ENCODE results near the gene WNT9A. TPM values are rescaled to one million over a fixed set of nuclear protein-coding genes. Genes with fewer than 3 reads are reported as not detected.
A peak's percentile ranks its signal among the peaks of the same experiment; 100 is the strongest.

The WNT9A gene
- total RNA-seq, 2 donors from 2014 or later, result 1.4 to 2.0 TPM

- no peaks in the 10 kb centered on the region for H3K9me3 ChIP-seq
- TF ChIP-seq POLR2A (IDR thresholded peaks at IDR 0.05), result peak; percentile 29
- TF ChIP-seq, protein P1, sequence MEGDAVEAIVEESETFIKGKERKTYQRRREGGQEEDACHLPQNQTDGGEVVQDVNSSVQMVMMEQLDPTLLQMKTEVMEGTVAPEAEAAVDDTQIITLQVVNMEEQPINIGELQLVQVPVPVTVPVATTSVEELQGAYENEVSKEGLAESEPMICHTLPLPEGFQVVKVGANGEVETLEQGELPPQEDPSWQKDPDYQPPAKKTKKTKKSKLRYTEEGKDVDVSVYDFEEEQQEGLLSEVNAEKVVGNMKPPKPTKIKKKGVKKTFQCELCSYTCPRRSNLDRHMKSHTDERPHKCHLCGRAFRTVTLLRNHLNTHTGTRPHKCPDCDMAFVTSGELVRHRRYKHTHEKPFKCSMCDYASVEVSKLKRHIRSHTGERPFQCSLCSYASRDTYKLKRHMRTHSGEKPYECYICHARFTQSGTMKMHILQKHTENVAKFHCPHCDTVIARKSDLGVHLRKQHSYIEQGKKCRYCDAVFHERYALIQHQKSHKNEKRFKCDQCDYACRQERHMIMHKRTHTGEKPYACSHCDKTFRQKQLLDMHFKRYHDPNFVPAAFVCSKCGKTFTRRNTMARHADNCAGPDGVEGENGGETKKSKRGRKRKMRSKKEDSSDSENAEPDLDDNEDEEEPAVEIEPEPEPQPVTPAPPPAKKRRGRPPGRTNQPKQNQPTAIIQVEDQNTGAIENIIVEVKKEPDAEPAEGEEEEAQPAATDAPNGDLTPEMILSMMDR (IDR thresholded peaks at IDR 0.05), result no peak
- no peak for TF ChIP-seq POLR2AphosphoS5 (IDR thresholded peaks at IDR 0.05)
- no peaks in the 10 kb centered on the region for H3K27me3 ChIP-seq (replicated peaks; ENCODE audit: insufficient read depth)
- intact Hi-C loops (cut with DNase I), result loop anchor here (1.0 to 5.0 kb wide), 3 partner anchors 136 to 464 kb away; partner anchors contain the start of gene ARF1
- peak overlapping the region; percentile 62 to 70 for H3K27ac ChIP-seq
- DNase-seq (ENCODE audit: low spot score), result peak; percentile 36
- 11% methylated on average over 19 of the region's 19 CpGs for WGBS
- H3K4me3 ChIP-seq, result no peak overlapping the region
- no peaks in the 10 kb centered on the region for H3K36me3 ChIP-seq
- peaks cover 13% of the 10 kb centered on the region for H3K4me1 ChIP-seq (replicated peaks)
Observed at GRCh38 chr1:227945891-227946623, 1.7 kb downstream of the WNT9A start.

DNA sequence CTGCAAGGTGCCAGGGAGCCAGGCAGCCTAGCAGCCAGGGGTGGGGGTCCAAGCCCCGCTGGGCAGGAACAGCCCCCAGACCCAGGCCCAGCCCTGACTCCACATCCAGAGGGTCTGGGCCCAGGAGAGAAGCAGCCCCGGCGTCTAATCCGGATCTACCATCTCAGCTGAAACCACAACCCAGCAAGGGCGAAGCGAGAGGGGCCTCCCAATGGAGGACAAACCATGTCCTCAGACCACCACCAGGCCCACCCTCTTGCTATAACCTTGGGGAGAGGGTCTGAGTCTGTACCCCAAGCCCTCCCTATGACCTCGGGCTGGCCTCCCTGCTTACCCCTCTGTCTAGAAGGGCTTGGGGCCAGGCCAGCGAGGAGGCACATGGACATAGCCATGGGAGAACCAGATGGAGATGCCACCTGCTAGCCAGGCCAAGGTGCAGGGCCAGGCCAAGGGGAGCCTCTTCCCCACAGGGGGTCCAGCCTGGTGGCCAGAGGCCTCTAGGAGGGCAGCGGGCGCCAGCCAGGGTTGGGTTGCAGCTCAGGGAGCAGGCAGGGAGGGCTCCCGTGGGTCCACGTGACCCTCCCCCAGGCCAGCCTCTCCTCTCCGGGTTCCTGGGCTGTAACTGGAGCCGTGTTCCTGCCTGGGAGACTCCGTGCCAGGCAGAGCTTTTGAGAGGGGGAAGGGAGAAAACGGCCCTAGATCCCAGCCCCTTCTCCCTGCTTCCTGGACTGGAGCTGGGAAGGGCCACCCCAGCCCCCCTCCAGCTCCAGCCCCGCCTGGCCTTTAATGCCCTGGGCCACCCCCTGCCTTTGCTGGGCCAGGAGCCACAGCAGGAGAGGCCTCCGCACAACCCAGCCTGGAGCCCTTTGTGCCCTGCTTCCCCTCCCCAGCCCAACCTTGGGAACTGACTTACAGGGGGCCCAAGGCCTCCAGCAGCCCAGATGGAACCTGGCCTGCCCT is 2.5 kb downstream of the WNT9A start:
- Histone ChIP-seq H3K36me3 (no peaks in the 10 kb centered on the region), H3K9me3 (no peaks in the 10 kb centered on the region), H3K27me3 (replicated peaks; ENCODE audit: insufficient read depth) (no peaks in the 10 kb centered on the region), H3K27ac (peak overlapping the region; percentile 62 to 70), H3K4me1 (replicated peaks) (peaks cover 13% of the 10 kb centered on the region), H3K4me3 (no peak overlapping the region)
- DNase-seq (ENCODE audit: low spot score), result no peak
- TF ChIP-seq, protein P1 (IDR thresholded peaks at IDR 0.05), result no peak
- TF ChIP-seq POLR2A (IDR thresholded peaks at IDR 0.05) (no peak), POLR2AphosphoS5 (IDR thresholded peaks at IDR 0.05) (no peak)
- WGBS, result 70% methylated on average over 15 of the region's 18 CpGs
- intact Hi-C loops (cut with DNase I), result loop anchor here (5.0 kb wide), 3 partner anchors 58 to 463 kb away; partner anchors contain the start of gene ARF1

- DNase-seq (ENCODE audit: low spot score), result no peak
- intact Hi-C loops (cut with DNase I), result loop anchor here (5.0 kb wide), 1 partner anchor 57 kb away; no protein-coding TSS in a partner anchor
Observed at GRCh38 chr1:227944090-227944930, 3.4 kb downstream of the WNT9A start.

More at GRCh38 chr1:227944090-227944930, 3.4 kb downstream of the WNT9A start:
- Histone ChIP-seq H3K9me3 (no peaks in the 10 kb centered on the region), H3K4me3 (no peak overlapping the region), H3K27ac (peak overlapping the region; percentile 62 to 70), H3K36me3 (no peaks in the 10 kb centered on the region), H3K4me1 (replicated peaks) (peaks cover 13% of the 10 kb centered on the region), H3K27me3 (replicated peaks; ENCODE audit: insufficient read depth) (no peaks in the 10 kb centered on the region)
- 53% methylated on average over 24 of the region's 24 CpGs for WGBS
- TF ChIP-seq POLR2AphosphoS5 (IDR thresholded peaks at IDR 0.05), result no peak
- TF ChIP-seq, protein P1 (IDR thresholded peaks at IDR 0.05), result no peak
- TF ChIP-seq POLR2A (IDR thresholded peaks at IDR 0.05), result no peak
